Motor neuron (in vitro differentiated cells): Measurements from ENCODE around the gene ARHGAP40. TPM values are rescaled to one million over a fixed set of nuclear protein-coding genes. Genes with fewer than 3 reads are reported as not detected.

ENCODE experiments used
- ATAC-seq, 8 experiments: fragments of 200-7000 bp; cut with Tn5 transposase; replicated peaks in 6 of 8; 2 replicates each; pipeline ENCODE4 v1.8.0; 2021; ENCODE audit warnings: mild to moderate bottlenecking in 8 of 8, moderate library complexity in 8 of 8
- H3K27ac ChIP-seq, 2 donors: fragments of 250-450 bp; sonication (Bioruptor Pico); 2 replicates each; pipeline ENCODE4 v1.9.0; 2021; ENCODE audit warnings: antibody characterized with exemption in 2 of 2, mild to moderate bottlenecking in 2 of 2, moderate library complexity in 1 of 2
- H3K4me1 ChIP-seq, 2 donors: fragments of 250-450 bp; sonication (Bioruptor Pico); replicated peaks in 1 of 2; 2 replicates each; pipeline ENCODE4 v1.6.1; 2021; ENCODE audit warnings: antibody characterized with exemption in 2 of 2, mild to moderate bottlenecking in 2 of 2, moderate library complexity in 1 of 2
- H3K4me3 ChIP-seq, 5 donors: fragments of 250-450 bp; sonication (Bioruptor Pico); 2 replicates each; pipeline ENCODE4 v1.9.0; 2021; ENCODE audit warnings: antibody characterized with exemption in 5 of 5, mild to moderate bottlenecking in 5 of 5, moderate library complexity in 4 of 5
- WGBS, 10 experiments: fragments of 450-650 bp; shearing (Covaris generic); methylation state at CpG; one replicate each; pipeline ENCODE4 v1.0.0; 2022; 5-methylcytosine and 5-hydroxymethylcytosine counted together
- in situ Hi-C, 9 experiments: fragments of 400-800 bp; cut with MboI; loops; one replicate each; pipeline ENCODE4 v1.15.0; 2021; ENCODE audit warnings: low sequenced_read_pairs in 9 of 9, low pct_unique_long_range_greater_than_20kb in 2 of 9; ENCODE audit not compliant: unreplicated experiment in 9 of 9
- total RNA-seq, 8 experiments: library from RNA; unstranded; fragments of 300-600 nt; gene quantifications; 2 replicates each; pipeline versions ENCODE4 v1.2.3 to v1.2.4, GENCODE V29; 2022

ARHGAP40 gene
- total RNA-seq, 8 experiments from 2014 or later = 0.21 to 0.95 TPM; not detected in 6

DNA sequence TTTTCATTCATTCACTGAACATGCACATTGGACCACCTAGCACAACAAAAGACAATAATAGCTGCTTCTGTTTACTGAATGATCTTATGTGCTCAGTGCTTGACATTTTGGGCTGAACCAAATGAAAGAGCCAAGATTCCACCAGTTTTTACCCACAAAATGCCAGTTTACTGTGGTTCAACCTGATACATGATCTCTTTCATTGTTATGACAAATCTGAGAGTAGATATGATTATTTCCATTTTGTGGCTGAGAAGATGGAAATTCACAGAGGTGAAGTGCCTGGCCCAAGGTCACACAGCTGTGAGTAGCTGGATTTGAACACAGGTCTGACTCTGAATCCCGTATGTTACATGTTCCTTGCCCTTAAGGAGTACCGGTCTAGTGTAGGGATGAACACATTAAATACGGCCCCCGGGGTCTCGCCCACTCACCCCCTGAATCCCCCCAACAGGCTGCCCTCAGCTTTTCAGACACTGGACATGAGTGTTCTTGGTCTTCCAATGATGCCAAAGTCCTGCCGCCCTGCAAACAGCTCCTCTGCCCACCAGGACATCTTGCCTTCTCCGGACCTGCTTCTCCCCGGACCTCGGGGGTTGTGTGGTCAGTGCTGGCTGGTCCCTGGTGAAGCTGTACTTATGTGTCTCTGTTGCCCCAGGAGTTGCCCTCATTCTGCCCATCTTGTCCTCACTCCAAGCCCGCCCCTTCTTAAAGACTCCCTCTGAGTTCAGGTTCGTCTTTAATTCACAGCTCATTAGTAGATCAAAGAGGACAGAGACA is 64.1 kb downstream of the ARHGAP40 start:
- in situ Hi-C loops = loop anchor here in 1 of 9 experiments (25.0 kb wide), 1 partner anchor 372 kb away; no protein-coding TSS in a partner anchor
- WGBS, 10 experiments = 0 to 82% (median 80%) methylated on average over 1 to 5 of the region's 11 CpGs; no CpG with 5 or more reads in 5 of the 10 experiments
- H3K4me1 ChIP-seq = peaks cover 10 to 14% of the 10 kb centered on the region in 2 donors
- peak in 1 of 8 experiments; percentile 22 for ATAC-seq
- peak overlapping the region; percentile 36 to 44 for H3K27ac ChIP-seq
- no peak overlapping the region for H3K4me3 ChIP-seq

DNA sequence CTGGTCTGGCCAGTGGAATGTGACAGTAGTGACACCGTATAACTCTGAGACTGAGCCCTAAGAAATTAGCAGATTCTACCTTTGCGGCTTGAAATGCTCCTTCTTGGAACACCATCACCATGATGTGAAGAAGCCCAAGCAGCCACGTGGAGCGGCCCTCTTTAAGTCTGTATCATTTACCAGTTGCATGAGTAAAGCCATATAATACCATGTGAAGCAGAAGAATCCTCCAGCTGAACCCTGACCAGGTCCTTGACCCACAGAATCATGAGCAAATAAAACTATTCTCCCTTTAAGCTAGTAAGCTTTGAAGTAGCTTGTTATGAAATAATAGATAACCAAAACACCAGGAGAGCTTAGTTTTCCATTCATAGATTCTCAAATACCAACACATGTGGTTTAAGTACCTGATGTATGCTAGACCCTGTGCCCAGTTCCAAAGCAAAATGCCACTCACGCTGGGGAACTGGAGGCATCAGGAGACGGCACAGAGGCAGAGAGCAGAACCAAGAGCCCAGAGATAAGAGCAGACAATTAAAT is 65.9 kb downstream of the ARHGAP40 start:
- WGBS, 10 experiments = 21 to 90% (median 53%) methylated on average over 1 to 5 of the region's 6 CpGs; no CpG with 5 or more reads in 1 of the 10 experiments
- no peak for ATAC-seq
- Histone ChIP-seq H3K4me1 (peaks cover 10 to 19% of the 10 kb centered on the region in 2 donors), H3K27ac (no peak overlapping the region), H3K4me3 (no peak overlapping the region)
- in situ Hi-C loops = loop anchor here in 1 of 9 experiments (25.0 kb wide), 1 partner anchor 370 kb away; no protein-coding TSS in a partner anchor

DNA sequence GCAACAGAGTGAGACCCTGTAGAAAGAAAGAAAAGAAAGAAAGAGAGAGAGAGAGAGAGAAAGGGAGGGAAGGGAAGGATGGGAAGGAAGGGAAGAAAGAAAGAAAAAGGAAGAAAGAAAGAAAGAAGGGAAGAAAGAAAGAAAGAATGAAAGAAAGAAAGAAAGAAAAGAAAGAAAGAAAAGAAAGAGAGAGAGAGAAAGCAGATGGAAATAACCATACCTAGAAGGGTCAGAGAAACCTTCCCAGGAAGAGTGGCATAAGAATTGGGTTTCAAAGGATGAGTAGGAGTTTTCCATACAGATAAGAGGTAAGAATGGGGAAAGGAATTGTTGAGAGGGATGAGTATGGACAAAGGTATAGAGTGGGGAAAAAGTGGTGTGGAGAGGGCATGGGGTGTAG is 68.1 kb downstream of the ARHGAP40 start:
- ATAC-seq = no peak
- H3K27ac ChIP-seq = no peak overlapping the region
- peaks cover 16 to 24% of the 10 kb centered on the region in 2 donors for H3K4me1 ChIP-seq
- no peak overlapping the region for H3K4me3 ChIP-seq
- in situ Hi-C loops = loop anchor here in 1 of 9 experiments (25.0 kb wide), 1 partner anchor 368 kb away; no protein-coding TSS in a partner anchor

DNA sequence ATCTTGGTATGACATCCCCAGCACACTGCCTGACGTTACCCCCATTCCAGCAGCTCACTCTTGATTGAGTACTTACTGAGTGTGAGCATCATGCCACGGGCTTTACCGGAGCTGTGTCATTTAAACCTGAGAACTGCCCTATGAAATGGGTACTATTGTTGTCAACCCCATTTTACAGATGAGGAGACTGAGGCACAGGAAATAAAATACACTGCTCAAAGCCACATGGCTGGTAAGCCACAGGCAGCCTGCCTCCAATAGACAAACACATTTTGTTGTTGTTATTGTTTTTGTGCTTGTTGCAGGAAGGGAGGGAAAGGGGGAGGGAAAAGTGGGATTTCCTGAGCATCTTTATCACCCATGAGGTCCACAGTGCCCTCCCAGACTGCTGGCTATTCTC is 69.2 kb downstream of the ARHGAP40 start:
- H3K4me3 ChIP-seq = no peak overlapping the region
- WGBS, 10 experiments = 0 to 74% (median 67%) methylated on average over 1 to 2 of the region's 3 CpGs; no CpG with 5 or more reads in 5 of the 10 experiments
- peaks cover 15 to 23% of the 10 kb centered on the region in 2 donors for H3K4me1 ChIP-seq
- ATAC-seq = no peak
- H3K27ac ChIP-seq = peak overlapping the region in 1 of 2 donors; percentile 42
- in situ Hi-C loops = loop anchor here in 1 of 9 experiments (25.0 kb wide), 1 partner anchor 367 kb away; no protein-coding TSS in a partner anchor

DNA sequence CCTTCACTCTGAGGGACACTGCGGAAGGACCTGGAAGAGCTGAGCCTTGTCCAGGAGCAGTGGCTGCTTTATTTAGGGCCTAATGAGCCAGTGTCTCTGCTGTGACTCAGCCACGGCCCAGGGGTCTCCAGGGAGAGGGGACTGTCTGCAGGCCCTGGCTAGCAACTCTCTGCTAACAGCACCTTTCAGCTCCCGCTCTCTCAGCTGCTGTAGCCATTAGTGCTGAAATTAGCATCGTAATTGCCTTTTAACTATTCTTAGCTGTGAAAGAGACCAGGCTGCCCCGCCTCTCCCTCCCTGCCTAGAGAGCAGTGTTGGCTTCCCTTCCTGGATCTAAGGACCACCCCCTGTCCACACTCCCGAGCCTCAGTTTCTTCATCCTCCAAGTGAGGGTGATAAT is 69.6 kb downstream of the ARHGAP40 start:
- WGBS, 10 experiments = 0 to 60% (median 5%) methylated on average over 1 to 6 of the region's 6 CpGs; no CpG with 5 or more reads in 6 of the 10 experiments
- Histone ChIP-seq H3K4me1 (peaks cover 11 to 19% of the 10 kb centered on the region in 2 donors), H3K4me3 (no peak overlapping the region), H3K27ac (peak overlapping the region in 1 of 2 donors; percentile 42)
- ATAC-seq = peak in 6 of 8 experiments; percentile 8 to 78 (median 70)
- in situ Hi-C loops = loop anchor here in 1 of 9 experiments (25.0 kb wide), 1 partner anchor 366 kb away; no protein-coding TSS in a partner anchor

DNA sequence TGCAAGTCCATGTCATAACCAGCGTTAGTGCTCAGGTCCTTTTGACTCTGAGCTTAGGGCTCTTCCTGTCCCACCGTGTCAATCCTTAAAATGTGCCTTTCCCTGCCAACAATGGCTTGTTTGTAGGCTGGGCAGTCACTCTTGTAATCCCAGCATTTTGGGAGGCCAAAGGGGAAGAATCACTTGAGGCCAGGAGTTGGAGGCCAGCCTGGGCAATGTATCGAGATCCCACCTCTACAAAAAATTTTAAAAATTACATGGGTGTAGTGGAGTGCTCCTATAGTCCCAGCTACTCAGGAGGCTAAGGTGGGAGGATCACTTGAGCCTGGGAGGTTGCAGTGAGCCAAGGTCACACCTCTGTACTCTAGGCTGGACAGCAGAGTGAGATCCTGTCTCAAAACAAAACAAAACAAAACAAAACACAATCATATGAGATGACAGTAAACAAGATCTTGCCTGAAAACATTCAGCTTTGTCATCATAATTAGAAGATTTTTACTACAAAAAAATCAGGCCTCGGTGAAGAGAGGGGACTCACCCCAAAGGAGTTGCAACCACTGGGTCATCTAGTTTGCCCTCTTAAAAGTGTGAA is 70.2 kb downstream of the ARHGAP40 start:
- Histone ChIP-seq H3K27ac (no peak overlapping the region), H3K4me3 (no peak overlapping the region)
- in situ Hi-C loops = loop anchor here in 1 of 9 experiments (25.0 kb wide), 1 partner anchor 366 kb away; no protein-coding TSS in a partner anchor

DNA sequence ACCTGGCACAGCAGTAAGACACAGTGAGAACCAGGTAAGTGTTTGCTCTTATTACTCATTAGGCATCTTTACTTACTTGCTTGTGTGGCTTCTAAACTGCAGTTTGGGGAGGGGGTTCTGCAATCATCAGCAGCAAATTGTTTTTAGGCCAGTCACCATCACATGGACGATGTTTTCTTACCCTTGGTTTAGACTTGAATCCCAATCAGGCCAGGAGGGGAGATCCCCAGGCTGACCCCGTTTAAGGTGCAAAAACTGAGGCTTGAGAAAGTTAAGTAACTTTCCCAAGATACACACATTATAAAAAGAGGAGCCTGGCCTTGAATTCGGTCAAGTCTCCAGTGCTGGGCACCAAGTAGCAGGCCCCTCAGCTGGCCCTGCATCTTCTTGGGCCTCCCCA is 70.9 kb downstream of the ARHGAP40 start:
- WGBS, 10 experiments = 38 to 100% (median 63%) methylated on average over 1 to 3 of the region's 3 CpGs; no CpG with 5 or more reads in 2 of the 10 experiments
- in situ Hi-C loops = loop anchor here in 1 of 9 experiments (25.0 kb wide), 1 partner anchor 365 kb away; no protein-coding TSS in a partner anchor

More for the DNA sequence above, 70.2 kb downstream of the ARHGAP40 start:
- ATAC-seq = no peak
- WGBS, 10 experiments = 0 to 100% (median 46%) methylated on average over 1 to 4 of the region's 4 CpGs; no CpG with 5 or more reads in 1 of the 10 experiments
- H3K4me1 ChIP-seq = peaks cover 6 to 13% of the 10 kb centered on the region in 2 donors

DNA sequence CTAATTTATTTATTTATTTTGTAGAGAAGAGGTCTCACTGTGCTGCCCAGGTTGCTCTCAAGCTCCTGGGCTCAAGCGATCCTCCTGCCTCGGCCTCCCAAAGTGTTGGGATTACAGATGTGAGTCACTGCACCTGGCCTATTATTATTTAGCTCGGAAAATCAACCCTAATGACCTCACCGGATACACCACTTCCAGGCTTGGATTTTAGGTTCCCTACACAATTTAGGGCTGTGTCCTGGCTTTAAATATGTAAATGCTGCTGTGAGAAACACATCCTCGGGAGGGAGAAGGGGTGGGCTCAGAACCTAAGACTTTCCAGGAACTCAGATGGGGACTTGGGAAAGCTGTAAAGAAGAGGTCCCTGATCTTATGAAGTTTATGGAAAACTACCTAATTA is 71.7 kb downstream of the ARHGAP40 start:
- 0 to 40% (median 20%) methylated on average over 1 to 4 of the region's 5 CpGs; no CpG with 5 or more reads in 3 of the 10 experiments for WGBS, 10 experiments
- Histone ChIP-seq H3K4me1 (peaks cover 6 to 13% of the 10 kb centered on the region in 2 donors), H3K27ac (no peak overlapping the region), H3K4me3 (peak overlapping the region; percentile 44 to 77 (median 65))
- ATAC-seq = peak in 1 of 8 experiments; percentile 5
- in situ Hi-C loops = loop anchor here in 1 of 9 experiments (25.0 kb wide), 1 partner anchor 364 kb away; no protein-coding TSS in a partner anchor

More for the DNA sequence above, 70.9 kb downstream of the ARHGAP40 start:
- Histone ChIP-seq H3K4me3 (no peak overlapping the region), H3K4me1 (peaks cover 6 to 13% of the 10 kb centered on the region in 2 donors), H3K27ac (no peak overlapping the region)
- no peak for ATAC-seq

DNA sequence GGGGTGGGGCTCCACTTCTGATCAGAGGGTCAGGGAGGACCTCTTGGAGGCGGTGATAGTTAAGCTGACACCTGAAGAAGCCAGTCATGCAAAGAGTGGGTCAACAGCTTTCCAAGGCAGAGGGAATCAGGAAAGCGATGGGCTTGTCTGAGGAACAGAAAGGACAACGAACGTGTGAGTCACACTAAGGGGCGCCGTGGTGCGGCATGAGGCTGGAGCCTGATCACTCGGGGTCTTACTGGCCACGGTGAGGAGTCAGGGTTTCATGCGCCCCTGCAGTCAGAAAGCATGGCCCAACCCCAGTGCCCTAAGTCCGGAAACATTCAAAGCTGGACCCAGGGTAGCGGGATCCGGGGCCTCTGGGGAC is 72.1 kb downstream of the ARHGAP40 start:
- Histone ChIP-seq H3K4me1 (peaks cover 6 to 13% of the 10 kb centered on the region in 2 donors), H3K4me3 (peak overlapping the region; percentile 44 to 77 (median 65)), H3K27ac (peak overlapping the region; percentile 58 to 78)
- in situ Hi-C loops = loop anchor here in 1 of 9 experiments (25.0 kb wide), 1 partner anchor 364 kb away; no protein-coding TSS in a partner anchor
- 0 to 10% (median 0%) methylated on average over 1 to 12 of the region's 13 CpGs; no CpG with 5 or more reads in 5 of the 10 experiments for WGBS, 10 experiments
- ATAC-seq = peak in 7 of 8 experiments; percentile 32 to 74 (median 67)

DNA sequence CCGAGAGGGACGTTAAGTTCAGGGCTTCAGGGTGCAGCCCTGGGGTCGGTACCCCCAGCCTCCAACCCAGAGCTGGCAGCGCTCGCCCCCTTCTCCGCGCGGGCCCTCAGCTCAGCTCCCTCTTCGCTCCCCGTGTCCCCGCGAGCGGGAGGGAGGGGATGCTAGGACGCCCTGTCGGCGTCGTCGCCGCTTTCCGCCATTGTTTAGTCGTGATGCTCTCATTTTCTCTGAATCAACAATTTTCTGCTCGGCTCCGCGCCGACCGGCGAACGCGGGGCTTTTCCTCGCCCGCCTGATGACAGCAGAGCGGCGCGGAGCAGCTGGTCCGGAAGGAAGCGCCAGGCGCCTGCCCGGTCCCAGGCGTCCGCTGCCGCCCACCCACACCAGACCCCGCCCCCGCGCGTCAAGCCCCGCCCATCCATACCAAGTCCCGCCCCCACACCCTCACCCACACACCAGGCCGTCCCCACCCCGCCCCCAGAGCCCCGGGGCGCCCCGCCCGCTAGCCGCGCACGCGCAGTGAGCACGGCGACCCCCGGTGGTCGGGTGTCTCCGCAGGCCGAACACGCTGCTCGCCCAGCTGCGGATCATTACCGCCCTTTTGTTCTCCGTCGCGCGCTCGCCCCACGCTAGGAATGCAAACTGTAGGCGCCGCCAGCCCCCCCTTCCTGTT is 72.6 kb downstream of the ARHGAP40 start:
- ATAC-seq = peak; percentile 78 to 93 (median 82)
- H3K27ac ChIP-seq = peak overlapping the region; percentile 58 to 78

DNA sequence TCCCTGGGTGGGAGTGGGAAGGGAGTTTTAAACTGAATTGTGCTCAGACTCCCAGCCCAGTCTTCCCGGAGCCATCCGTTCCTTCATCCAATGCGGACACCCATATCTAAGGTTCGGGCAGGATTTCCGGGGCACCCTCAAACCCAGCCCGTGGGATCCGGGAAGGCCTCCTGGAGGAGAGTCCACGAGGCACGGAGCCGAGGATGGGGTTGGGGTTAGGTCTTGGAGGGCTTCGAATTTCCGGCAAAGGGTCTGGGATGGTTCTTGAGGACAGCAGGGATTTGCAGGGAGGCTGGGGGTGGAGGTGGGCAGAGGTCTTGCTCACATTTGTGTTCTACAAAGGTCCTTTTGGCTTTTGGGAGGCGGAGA is 73.1 kb downstream of the ARHGAP40 start:
- Histone ChIP-seq H3K4me3 (peak overlapping the region; percentile 44 to 77 (median 65)), H3K4me1 (peaks cover 6 to 13% of the 10 kb centered on the region in 2 donors), H3K27ac (peak overlapping the region in 1 of 2 donors; percentile 77)
- in situ Hi-C loops = loop anchor here in 1 of 9 experiments (25.0 kb wide), 1 partner anchor 363 kb away; no protein-coding TSS in a partner anchor
- no peak for ATAC-seq
- 10 to 76% (median 64%) methylated on average over 2 to 5 of the region's 13 CpGs; no CpG with 5 or more reads in 7 of the 10 experiments for WGBS, 10 experiments

More for the DNA sequence above, 72.6 kb downstream of the ARHGAP40 start:
- Histone ChIP-seq H3K4me3 (peak overlapping the region; percentile 44 to 77 (median 65)), H3K4me1 (peaks cover 6 to 13% of the 10 kb centered on the region in 2 donors)
- WGBS, 10 experiments = 0 to 6% (median 2%) methylated on average over 2 to 14 of the region's 75 CpGs; no CpG with 5 or more reads in 6 of the 10 experiments
- in situ Hi-C loops = loop anchor here in 1 of 9 experiments (25.0 kb wide), 1 partner anchor 363 kb away; no protein-coding TSS in a partner anchor

DNA sequence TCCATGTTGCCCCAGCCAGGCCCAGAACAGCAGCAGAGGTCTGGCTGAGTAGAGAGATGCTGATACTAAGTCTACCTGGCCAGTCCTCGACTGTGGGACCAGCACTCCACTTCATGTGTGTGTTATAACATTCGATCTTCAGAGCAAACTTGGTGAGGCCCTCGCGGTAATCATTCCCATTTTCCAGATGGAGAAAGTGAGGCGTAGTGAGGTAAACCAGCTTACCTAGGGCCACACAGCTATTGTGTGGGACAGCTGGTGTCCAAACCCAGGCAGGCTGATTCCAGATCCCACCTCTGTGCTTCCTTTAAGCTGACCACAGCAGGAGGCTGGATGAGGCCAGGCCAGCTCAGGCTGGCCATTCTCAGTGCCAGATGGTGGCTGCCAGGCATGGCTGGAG is 75.0 kb downstream of the ARHGAP40 start:
- Histone ChIP-seq H3K4me1 (peaks cover 6 to 13% of the 10 kb centered on the region in 2 donors), H3K4me3 (no peak overlapping the region), H3K27ac (no peak overlapping the region)
- in situ Hi-C loops = no loop called here
- no peak for ATAC-seq
- WGBS, 10 experiments = 76 to 80% (median 78%) methylated on average over 2 to 4 of the region's 5 CpGs; no CpG with 5 or more reads in 5 of the 10 experiments
